Astrocyte (in vitro differentiated cells and primary cell): ENCODE measurements around the gene CHST2.

Experiments used
- CTCF ChIP-seq: IDR thresholded peaks from 2 replicates; pipeline ENCODE4 v1.5.1; 2011; ENCODE audit warnings: low read depth, mild to moderate bottlenecking, inconsistent platforms, low read length, moderate library complexity; ENCODE audit not compliant: insufficient read depth
- EZH2 ChIP-seq: IDR thresholded peaks from 2 replicates; pipeline ENCODE4 v1.6.1; 2012; ENCODE audit warnings: mild to moderate bottlenecking, low read length, inconsistent platforms; ENCODE audit not compliant: insufficient read depth

GRCh38 chr3:143167969-143168854 is 48.6 kb downstream of the CHST2 start:
- TF ChIP-seq CTCF = no peak
- no peak for TF ChIP-seq EZH2
